CD14-positive monocyte (primary cell): Measurements from ENCODE around the gene HOXD11. TPM values are rescaled to one million over a fixed set of nuclear protein-coding genes. Genes with fewer than 3 reads are reported as not detected.

Experiments used
- DNase-seq, 3 donors: peaks; one replicate each; pipeline ENCODE4 v3.0.0-alpha.2; 2011 to 2022
- H2AFZ ChIP-seq: 2 replicates; pipeline ENCODE4 v1.6.0; 2012; ENCODE audit warnings: mild to moderate bottlenecking, low read depth, low read length, inconsistent platforms; ENCODE audit not compliant: insufficient read depth, poor library complexity, severe bottlenecking
- H3K27ac ChIP-seq, 2 donors: 1 replicate in 1 of 2; 2 replicates in 1 of 2; pipeline ENCODE4 v1.5.1; 2012 to 2013; ENCODE audit warnings: low read length in 2 of 2, control low read depth in 1 of 2, inconsistent platforms in 1 of 2, low read depth in 1 of 2, mild to moderate bottlenecking in 1 of 2
- H3K27me3 ChIP-seq, 2 donors: one replicate each; pipeline versions ENCODE4 v1.6.0 to v1.6.1; 2011 to 2013; ENCODE audit warnings: low read length in 2 of 2; ENCODE audit not compliant: control insufficient read depth in 2 of 2, insufficient read depth in 2 of 2
- H3K36me3 ChIP-seq, 2 donors: replicated peaks in 1 of 2; 1 replicate in 1 of 2; 2 replicates in 1 of 2; pipeline versions ENCODE4 v1.5.1 to v1.6.1; 2012 to 2013; ENCODE audit warnings: low read length in 2 of 2, control low read depth in 1 of 2, inconsistent platforms in 1 of 2, mild to moderate bottlenecking in 1 of 2; ENCODE audit not compliant: insufficient read depth in 2 of 2, control insufficient read depth in 1 of 2
- H3K4me1 ChIP-seq, 2 donors: 1 replicate in 1 of 2; 2 replicates in 1 of 2; pipeline versions ENCODE4 v1.5.1 to v1.6.1; 2012 to 2013; ENCODE audit warnings: low read length in 2 of 2, control low read depth in 1 of 2, inconsistent platforms in 1 of 2, mild to moderate bottlenecking in 1 of 2, moderate library complexity in 1 of 2; ENCODE audit not compliant: insufficient read depth in 2 of 2, control insufficient read depth in 1 of 2
- H3K4me2 ChIP-seq: replicated peaks from 2 replicates; pipeline ENCODE3; 2012; ENCODE audit warnings: low read length, moderate library complexity, mild to moderate bottlenecking; ENCODE audit not compliant: poor library complexity, severe bottlenecking; ENCODE audit errors: extremely low read depth
- H3K4me3 ChIP-seq, 3 experiments: fragments of 200-600 bp in 1 of 3; sonication (generic) in 1 of 3; replicated peaks in 1 of 3; 1 replicate in 2 of 3; 2 replicates in 1 of 3; pipeline ENCODE4 v1.5.1; 2011 to 2013; ENCODE audit warnings: low read length in 3 of 3, mild to moderate bottlenecking in 3 of 3, control low read depth in 2 of 3, low read depth in 2 of 3, inconsistent platforms in 1 of 3, moderate library complexity in 1 of 3
- H3K79me2 ChIP-seq: 2 replicates; pipeline ENCODE4 v1.6.0; 2012; ENCODE audit warnings: mild to moderate bottlenecking, control low read depth, inconsistent platforms, low read length, moderate library complexity; ENCODE audit not compliant: insufficient read depth
- H3K9ac ChIP-seq: 2 replicates; pipeline ENCODE4 v1.6.0; 2017; ENCODE audit warnings: low read length, mild to moderate bottlenecking; ENCODE audit not compliant: insufficient read depth, poor library complexity, severe bottlenecking
- H3K9me3 ChIP-seq, 2 donors: replicated peaks in 1 of 2; 1 replicate in 1 of 2; 2 replicates in 1 of 2; pipeline versions ENCODE4 v1.5.1 to v1.6.1; 2012 to 2013; ENCODE audit warnings: low read length in 2 of 2, control low read depth in 1 of 2; ENCODE audit not compliant: control insufficient read depth in 1 of 2, insufficient read depth in 1 of 2
- H4K20me1 ChIP-seq: 2 replicates; pipeline ENCODE4 v1.6.0; 2012; ENCODE audit warnings: mild to moderate bottlenecking, low read length, control low read depth, moderate library complexity; ENCODE audit not compliant: insufficient read depth
- H3K27ac Mint-ChIP-seq, 7 donors: one replicate each; pipeline ENCODE4 v1.8.0; 2020; ENCODE audit warnings: mild to moderate bottlenecking in 7 of 7, mixed read lengths in 7 of 7, moderate library complexity in 6 of 7, inconsistent platforms in 2 of 7
- H3K27me3 Mint-ChIP-seq, 3 donors: one replicate each; pipeline ENCODE4 v1.8.0; 2021 to 2022; ENCODE audit warnings: low read depth in 3 of 3, mild to moderate bottlenecking in 3 of 3, mixed read lengths in 3 of 3, moderate library complexity in 3 of 3, inconsistent platforms in 1 of 3
- H3K36me3 Mint-ChIP-seq, 2 donors: one replicate each; pipeline ENCODE4 v1.8.0; 2020; ENCODE audit warnings: mixed read lengths in 2 of 2, inconsistent platforms in 1 of 2, mild to moderate bottlenecking in 1 of 2
- H3K4me1 Mint-ChIP-seq: one replicate; pipeline ENCODE4 v1.8.0; 2020; ENCODE audit warnings: mild to moderate bottlenecking, mixed read lengths
- H3K4me3 Mint-ChIP-seq, 2 donors: one replicate each; pipeline ENCODE4 v1.8.0; 2020; ENCODE audit warnings: mild to moderate bottlenecking in 2 of 2, mixed read lengths in 2 of 2, moderate library complexity in 1 of 2
- H3K9me3 Mint-ChIP-seq, 7 donors: one replicate each; pipeline ENCODE4 v1.8.0; 2020 to 2022; ENCODE audit warnings: mixed read lengths in 7 of 7, mild to moderate bottlenecking in 6 of 7, moderate library complexity in 6 of 7, inconsistent platforms in 2 of 7
- WGBS: methylation state at CpG from one replicate; pipeline ENCODE4 v1.1.5; 2013; ENCODE audit warnings: missing lambda C conversion rate; ENCODE audit not compliant: insufficient coverage; 5-methylcytosine and 5-hydroxymethylcytosine counted together
- intact Hi-C, 2 donors: fragments of 100-400 bp; cut with micrococcal nuclease; formaldehyde crosslinking; loops; one replicate each; pipeline versions ENCODE4 v1.15.0 to v1.15.1; 2023
- polyA plus RNA-seq, 3 donors: library from polyadenylated mRNA; depleted of rRNA in 1 of 3; unstranded in 2 of 3; stranded (reverse) in 1 of 3; fragments of 300-500 nt in 2 of 3; fragments of >200 nt in 1 of 3; fragmentation: Illumina TruSeq in 2 of 3; gene quantifications; 1 replicate in 2 of 3; 2 replicates in 1 of 3; pipeline ENCODE4 v1.2.3, GENCODE V29; 2012 to 2021
- TF ChIP-seq, protein P1 (sequence below): fragments of 200-600 bp; IDR thresholded peaks from one replicate; pipeline ENCODE4 v1.8.0; 2022; ENCODE audit warnings: antibody characterized with exemption, mild to moderate bottlenecking

HOXD11 gene
- polyA plus RNA-seq, 3 donors: not detected

DNA sequence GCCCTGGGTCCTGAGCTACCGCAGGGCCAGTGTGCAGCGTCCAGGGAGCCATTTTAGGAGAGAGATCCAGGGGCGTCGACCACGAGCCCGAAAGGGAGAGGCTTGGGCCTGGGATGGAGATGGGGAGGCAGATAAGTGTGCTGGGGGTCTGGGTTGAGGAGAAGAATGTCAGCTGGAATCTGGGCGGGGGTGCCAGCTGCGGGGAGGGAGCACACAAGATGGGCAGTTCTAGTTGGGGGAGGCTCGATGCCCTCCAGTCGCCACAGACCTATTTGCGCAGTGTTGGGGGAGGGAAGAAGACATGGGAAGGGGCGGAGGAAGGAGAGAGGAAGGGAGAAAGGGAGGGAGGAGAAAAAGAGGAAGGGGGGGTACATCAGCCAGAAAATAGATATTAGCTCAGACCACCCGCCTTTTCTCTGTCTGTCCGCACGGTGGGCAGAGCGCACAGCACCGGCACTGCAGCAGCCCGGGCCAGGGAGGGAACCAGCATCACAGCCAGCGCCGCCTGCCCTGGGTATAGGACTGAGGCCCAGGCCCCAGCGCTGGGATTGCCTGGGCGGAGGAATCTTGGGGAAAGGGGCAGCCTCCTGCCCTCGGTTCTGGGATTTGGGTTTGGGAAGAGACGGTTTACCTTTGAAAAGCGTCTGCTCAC, 1.9 kb upstream of the HOXD11 start:
- Histone ChIP-seq H4K20me1 (no peaks in the 10 kb centered on the region), H3K4me3 (no peak overlapping the region), H3K27me3 (peaks cover 74 to 93% of the 10 kb centered on the region in 2 donors), H3K79me2 (no peaks in the 10 kb centered on the region), H3K4me1 (peaks cover 6 to 12% of the 10 kb centered on the region in 2 donors), H3K9me3 (peaks cover 0 to 66% of the 10 kb centered on the region in 2 donors), H3K27ac (no peak overlapping the region), H2AFZ (no peak overlapping the region), H3K4me2 (no peak overlapping the region), H3K9ac (no peak overlapping the region), H3K36me3 (no peaks in the 10 kb centered on the region)
- 8% methylated on average over 24 of the region's 25 CpGs for WGBS
- Mint-ChIP-seq H3K4me1 (peaks cover 27% of the 10 kb centered on the region), H3K36me3 (peaks cover 3 to 13% of the 10 kb centered on the region in 2 donors), H3K27me3 (peaks cover 90 to 98% (median 91%) of the 10 kb centered on the region in 3 donors), H3K4me3 (peak overlapping the region in 1 of 2 donors; percentile 83), H3K9me3 (peaks cover 0 to 38% (median 29%) of the 10 kb centered on the region in 7 donors), H3K27ac (no peak overlapping the region)
- TF ChIP-seq, protein P1, sequence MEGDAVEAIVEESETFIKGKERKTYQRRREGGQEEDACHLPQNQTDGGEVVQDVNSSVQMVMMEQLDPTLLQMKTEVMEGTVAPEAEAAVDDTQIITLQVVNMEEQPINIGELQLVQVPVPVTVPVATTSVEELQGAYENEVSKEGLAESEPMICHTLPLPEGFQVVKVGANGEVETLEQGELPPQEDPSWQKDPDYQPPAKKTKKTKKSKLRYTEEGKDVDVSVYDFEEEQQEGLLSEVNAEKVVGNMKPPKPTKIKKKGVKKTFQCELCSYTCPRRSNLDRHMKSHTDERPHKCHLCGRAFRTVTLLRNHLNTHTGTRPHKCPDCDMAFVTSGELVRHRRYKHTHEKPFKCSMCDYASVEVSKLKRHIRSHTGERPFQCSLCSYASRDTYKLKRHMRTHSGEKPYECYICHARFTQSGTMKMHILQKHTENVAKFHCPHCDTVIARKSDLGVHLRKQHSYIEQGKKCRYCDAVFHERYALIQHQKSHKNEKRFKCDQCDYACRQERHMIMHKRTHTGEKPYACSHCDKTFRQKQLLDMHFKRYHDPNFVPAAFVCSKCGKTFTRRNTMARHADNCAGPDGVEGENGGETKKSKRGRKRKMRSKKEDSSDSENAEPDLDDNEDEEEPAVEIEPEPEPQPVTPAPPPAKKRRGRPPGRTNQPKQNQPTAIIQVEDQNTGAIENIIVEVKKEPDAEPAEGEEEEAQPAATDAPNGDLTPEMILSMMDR: no peak
- DNase-seq: no peak
- intact Hi-C loops: no loop called here

DNA sequence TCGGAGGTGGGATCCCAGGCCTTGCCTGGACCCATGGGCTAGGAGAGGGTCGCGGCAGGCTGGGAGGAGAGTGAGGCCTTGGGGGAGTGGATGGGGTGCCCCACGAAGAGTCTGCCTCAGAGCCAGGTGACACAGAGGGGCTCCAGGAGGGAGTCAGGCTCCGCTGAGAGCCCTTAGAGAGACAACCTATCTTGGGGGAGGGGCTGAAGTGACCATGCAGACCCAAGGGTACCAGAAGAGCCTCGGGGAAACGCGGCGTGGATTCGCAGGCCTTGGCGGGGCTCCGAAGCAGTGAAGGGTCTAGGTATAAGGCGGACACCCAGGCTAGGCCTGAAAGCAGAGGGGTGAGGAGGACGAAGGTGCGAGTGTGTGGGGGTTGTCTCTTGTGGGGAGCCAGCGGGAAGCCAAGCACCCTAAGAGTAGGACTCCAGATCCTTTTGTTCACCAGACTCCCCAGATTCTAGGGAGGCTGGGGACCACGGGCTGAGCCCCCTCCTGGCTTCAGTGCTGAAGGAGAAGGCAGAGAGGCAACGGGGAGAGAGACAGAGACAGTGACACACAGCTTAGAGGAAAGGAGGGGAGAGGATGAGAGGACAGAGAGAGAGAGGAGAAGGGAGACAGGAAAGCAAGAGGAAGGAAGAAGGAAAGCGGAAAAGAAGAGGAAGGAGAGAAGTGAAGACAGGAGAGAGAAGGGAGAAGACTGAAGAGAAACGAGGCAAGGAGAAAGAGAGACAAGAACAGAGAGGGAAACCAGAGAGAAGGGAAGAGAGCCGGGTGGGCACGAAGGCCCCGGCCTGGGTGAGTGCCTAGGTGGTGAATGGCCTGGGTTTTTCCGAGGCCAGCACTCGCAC, 1.1 kb upstream of the HOXD11 start:
- Mint-ChIP-seq H3K27me3 (peaks cover 90 to 98% (median 91%) of the 10 kb centered on the region in 3 donors), H3K9me3 (peaks cover 0 to 39% (median 24%) of the 10 kb centered on the region in 7 donors), H3K4me1 (peaks cover 24% of the 10 kb centered on the region), H3K27ac (no peak overlapping the region), H3K4me3 (peak overlapping the region in 1 of 2 donors; percentile 83), H3K36me3 (peaks cover 3 to 13% of the 10 kb centered on the region in 2 donors)
- 8% methylated on average over 23 of the region's 25 CpGs for WGBS
- peaks cover 0 to 63% of the 10 kb centered on the region in 2 donors for H3K9me3 ChIP-seq
- H3K27ac ChIP-seq: no peak overlapping the region
- peak overlapping the region in 1 of 3 experiments; percentile 63 for H3K4me3 ChIP-seq
- H3K9ac ChIP-seq: no peak overlapping the region
- H4K20me1 ChIP-seq: no peaks in the 10 kb centered on the region
- no peak overlapping the region for H2AFZ ChIP-seq
- TF ChIP-seq, protein P1: no peak
- peaks cover 77 to 93% of the 10 kb centered on the region in 2 donors for H3K27me3 ChIP-seq
- H3K79me2 ChIP-seq: no peaks in the 10 kb centered on the region
- no peaks in the 10 kb centered on the region for H3K36me3 ChIP-seq
- H3K4me1 ChIP-seq: peaks cover 6 to 12% of the 10 kb centered on the region in 2 donors
- H3K4me2 ChIP-seq: peak overlapping the region; percentile 59
- intact Hi-C loops: no loop called here
- no peak for DNase-seq
